Calu3 (cell line): Measurements from ENCODE around the gene GBX1. TPM values are rescaled to one million over a fixed set of nuclear protein-coding genes. Genes with fewer than 3 reads are reported as not detected.

Experiments used
- BruUV-seq: library from RNA; stranded (reverse); fragments of 400-500 nt; replicated peaks from 2 replicates; lab custom pipeline; 2021; lab: Mats Ljungman, UMichigan
- CTCF ChIA-PET: fragments of 300-600 bp; sonication (Branson Sonifier 250); formaldehyde crosslinking; loops from one replicate; lab custom pipeline; 2022; ENCODE audit warnings: antibody characterized with exemption; lab: Charles Lee
- DNase-seq: peaks from one replicate; pipeline ENCODE4 v3.0.0; 2022
- H3K27ac Mint-ChIP-seq: one replicate; pipeline ENCODE4 v1.8.0; 2022; ENCODE audit warnings: mixed read lengths; ENCODE audit not compliant: unreplicated experiment
- H3K27me3 Mint-ChIP-seq: one replicate; pipeline ENCODE4 v1.8.0; 2022; ENCODE audit warnings: mixed read lengths; ENCODE audit not compliant: unreplicated experiment
- H3K36me3 Mint-ChIP-seq: one replicate; pipeline ENCODE4 v1.8.0; 2022; ENCODE audit warnings: mild to moderate bottlenecking, moderate library complexity, mixed read lengths; ENCODE audit not compliant: insufficient read depth, unreplicated experiment
- H3K4me1 Mint-ChIP-seq: one replicate; pipeline ENCODE4 v1.8.0; 2022; ENCODE audit warnings: mild to moderate bottlenecking, low read depth, mixed read lengths; ENCODE audit not compliant: unreplicated experiment
- H3K4me3 Mint-ChIP-seq: one replicate; pipeline ENCODE4 v1.8.0; 2022; ENCODE audit warnings: mild to moderate bottlenecking, low read depth, moderate library complexity, mixed read lengths; ENCODE audit not compliant: unreplicated experiment
- H3K9me3 Mint-ChIP-seq: one replicate; pipeline ENCODE4 v1.8.0; 2022; ENCODE audit warnings: low read depth, mixed read lengths; ENCODE audit not compliant: unreplicated experiment
- intact Hi-C: fragments of 100-400 bp; cut with micrococcal nuclease; formaldehyde crosslinking; loops from one replicate; pipeline ENCODE4 v1.10.0; 2022; ENCODE audit not compliant: unreplicated experiment
- total RNA-seq: library from RNA; stranded (reverse); gene quantifications from 2 replicates; pipeline ENCODE4 v1.2.3, GENCODE V29; 2022
- TF ChIP-seq, protein P1 (sequence below): fragments of 200-600 bp; IDR thresholded peaks from one replicate; pipeline ENCODE4 v1.8.0; 2022; ENCODE audit warnings: antibody characterized with exemption; ENCODE audit not compliant: unreplicated experiment

GBX1 gene
- total RNA-seq, 1 experiment from 2014 or later, result not detected

DNA sequence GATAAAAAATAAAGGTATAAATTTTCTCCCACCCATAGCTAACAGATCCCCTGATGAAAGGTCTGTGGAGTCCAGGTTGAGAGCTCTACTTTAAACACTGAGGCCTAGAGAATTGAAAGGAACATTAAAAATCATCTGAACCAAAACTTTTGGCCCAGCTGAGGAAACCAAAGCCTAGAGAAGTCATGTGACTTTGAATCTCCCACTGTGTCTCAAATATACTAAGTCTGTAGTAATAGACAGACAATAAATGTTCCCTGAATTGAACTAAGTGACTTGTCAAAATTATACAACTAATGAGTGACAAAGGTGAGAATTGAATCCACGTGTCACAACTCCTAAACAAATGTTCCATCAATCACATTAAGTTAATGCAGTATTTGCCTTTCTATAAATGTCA, 5.7 kb downstream of the GBX1 start:
- BruUV-seq, result no TSS peak
- H3K4me1 Mint-ChIP-seq, result peaks cover 6% of the 10 kb centered on the region
- DNase-seq, result no peak
- H3K36me3 Mint-ChIP-seq, result no peaks in the 10 kb centered on the region
- no peak overlapping the region for H3K27ac Mint-ChIP-seq
- intact Hi-C loops, result no loop called here
- CTCF ChIA-PET, result no interaction called here
- TF ChIP-seq, protein P1, sequence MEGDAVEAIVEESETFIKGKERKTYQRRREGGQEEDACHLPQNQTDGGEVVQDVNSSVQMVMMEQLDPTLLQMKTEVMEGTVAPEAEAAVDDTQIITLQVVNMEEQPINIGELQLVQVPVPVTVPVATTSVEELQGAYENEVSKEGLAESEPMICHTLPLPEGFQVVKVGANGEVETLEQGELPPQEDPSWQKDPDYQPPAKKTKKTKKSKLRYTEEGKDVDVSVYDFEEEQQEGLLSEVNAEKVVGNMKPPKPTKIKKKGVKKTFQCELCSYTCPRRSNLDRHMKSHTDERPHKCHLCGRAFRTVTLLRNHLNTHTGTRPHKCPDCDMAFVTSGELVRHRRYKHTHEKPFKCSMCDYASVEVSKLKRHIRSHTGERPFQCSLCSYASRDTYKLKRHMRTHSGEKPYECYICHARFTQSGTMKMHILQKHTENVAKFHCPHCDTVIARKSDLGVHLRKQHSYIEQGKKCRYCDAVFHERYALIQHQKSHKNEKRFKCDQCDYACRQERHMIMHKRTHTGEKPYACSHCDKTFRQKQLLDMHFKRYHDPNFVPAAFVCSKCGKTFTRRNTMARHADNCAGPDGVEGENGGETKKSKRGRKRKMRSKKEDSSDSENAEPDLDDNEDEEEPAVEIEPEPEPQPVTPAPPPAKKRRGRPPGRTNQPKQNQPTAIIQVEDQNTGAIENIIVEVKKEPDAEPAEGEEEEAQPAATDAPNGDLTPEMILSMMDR, result no peak
- H3K4me3 Mint-ChIP-seq, result no peak overlapping the region
- no peaks in the 10 kb centered on the region for H3K27me3 Mint-ChIP-seq
- no peaks in the 10 kb centered on the region for H3K9me3 Mint-ChIP-seq

DNA sequence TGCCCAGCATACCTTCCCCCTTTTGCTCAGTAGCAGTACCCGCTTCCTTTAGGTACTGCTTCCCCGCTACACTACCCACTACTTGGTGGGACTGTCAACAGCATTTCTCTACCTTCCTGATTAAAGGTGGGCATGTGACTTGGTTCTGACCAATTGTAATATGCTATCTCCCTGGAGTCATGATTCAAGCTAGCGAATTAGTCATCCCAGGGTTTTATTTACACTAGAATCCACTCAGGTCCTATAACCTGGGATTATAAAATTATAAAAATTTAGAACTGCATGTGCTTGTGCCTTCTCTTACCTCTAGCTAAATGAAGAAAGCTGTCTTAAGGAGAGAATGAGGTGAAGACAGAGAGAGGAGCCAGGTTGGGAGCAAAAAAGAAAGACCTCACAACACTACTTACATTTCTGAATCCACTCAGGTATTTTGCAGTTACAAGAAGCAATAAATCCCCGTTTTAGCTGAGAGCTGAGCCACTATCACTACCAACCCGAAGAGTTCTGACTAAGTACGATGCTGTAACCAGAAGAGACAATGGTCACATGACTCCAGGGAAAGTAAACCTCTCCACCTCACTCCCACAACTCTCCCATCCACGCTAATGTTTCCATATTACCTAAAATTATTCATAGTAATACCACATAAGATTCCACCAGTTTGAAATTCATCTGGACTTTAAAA, 9.7 kb downstream of the GBX1 start:
- intact Hi-C loops, result no loop called here
- Mint-ChIP-seq H3K9me3 (no peaks in the 10 kb centered on the region), H3K4me3 (no peak overlapping the region), H3K27me3 (peaks cover 16% of the 10 kb centered on the region), H3K36me3 (no peaks in the 10 kb centered on the region), H3K4me1 (peaks cover 6% of the 10 kb centered on the region), H3K27ac (no peak overlapping the region)
- CTCF ChIA-PET, result interaction anchor here (1.0 to 1.5 kb wide), 2 partner anchors 8 to 34 kb away, joined by 4 to 5 read pairs; no protein-coding TSS in a partner anchor
- DNase-seq, result no peak
- TF ChIP-seq, protein P1, result no peak
- BruUV-seq, result no TSS peak

DNA sequence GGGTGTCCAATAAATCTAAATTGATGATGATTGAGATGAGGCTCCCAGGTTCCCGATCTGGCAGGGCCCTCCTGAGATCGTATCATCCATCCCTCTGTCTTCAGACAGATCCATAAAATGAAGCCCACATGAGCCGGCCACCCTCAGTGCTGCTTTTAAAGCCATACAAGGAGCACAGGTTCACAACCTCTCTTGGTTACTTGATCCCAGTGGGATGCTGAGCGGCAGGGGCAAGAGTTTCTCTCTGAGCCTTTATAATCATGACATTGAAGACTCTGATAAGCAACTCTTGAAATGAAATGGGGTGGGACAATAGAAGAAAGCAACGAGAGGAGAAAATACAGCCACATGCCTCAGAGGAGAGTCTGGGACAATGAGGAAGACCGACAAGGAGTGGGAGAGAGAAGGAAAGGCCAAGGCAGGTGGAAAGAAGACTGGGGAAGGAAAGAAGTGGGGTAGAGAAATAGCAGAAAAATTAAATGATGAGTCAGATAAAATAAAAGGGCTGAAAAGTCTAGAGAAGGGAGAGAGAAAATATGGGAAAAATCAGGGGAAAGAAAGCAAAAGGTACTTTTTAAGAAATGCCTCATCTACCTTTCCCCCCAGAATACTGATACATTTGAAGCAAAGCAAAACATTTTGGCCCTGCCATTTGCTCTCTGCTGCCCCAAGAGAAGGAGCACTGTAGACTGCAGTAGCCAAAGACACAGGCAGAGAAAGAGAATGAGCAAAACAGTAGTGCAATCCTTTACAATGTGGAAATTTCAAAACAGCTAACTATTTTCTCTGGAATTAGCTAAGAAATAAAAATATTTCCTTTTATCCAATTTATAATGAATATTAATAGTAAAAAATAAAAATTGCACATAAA, 14.6 kb downstream of the GBX1 start:
- Mint-ChIP-seq H3K9me3 (no peaks in the 10 kb centered on the region), H3K4me1 (peaks cover 6% of the 10 kb centered on the region), H3K27me3 (peaks cover 16% of the 10 kb centered on the region), H3K27ac (no peak overlapping the region), H3K36me3 (no peaks in the 10 kb centered on the region), H3K4me3 (no peak overlapping the region)
- TF ChIP-seq, protein P1, result no peak
- intact Hi-C loops, result no loop called here
- DNase-seq, result no peak
- no TSS peak for BruUV-seq
- CTCF ChIA-PET, result no interaction called here

DNA sequence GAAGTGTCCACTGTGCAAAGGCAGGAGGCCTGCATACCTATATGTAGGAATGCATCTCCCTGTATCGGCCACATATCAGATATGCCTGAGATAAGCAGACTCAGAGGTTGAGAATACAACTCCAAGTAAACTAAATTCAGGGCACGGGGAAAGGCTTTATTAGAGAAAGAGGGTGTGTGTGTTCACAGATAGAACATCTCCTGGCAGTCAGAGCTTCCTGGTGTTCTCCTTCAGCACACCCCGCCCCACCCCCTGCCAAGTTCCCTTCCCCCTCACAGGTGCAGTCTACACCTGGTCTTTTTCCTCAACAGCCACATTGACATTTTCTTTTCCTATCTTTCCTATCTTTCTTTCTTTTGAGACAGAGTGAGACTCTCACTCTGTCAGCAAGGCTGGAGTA, 17.1 kb downstream of the GBX1 start:
- no peak overlapping the region for H3K27ac Mint-ChIP-seq
- DNase-seq, result no peak
- H3K36me3 Mint-ChIP-seq, result no peaks in the 10 kb centered on the region
- intact Hi-C loops, result no loop called here
- no peaks in the 10 kb centered on the region for H3K4me1 Mint-ChIP-seq
- H3K4me3 Mint-ChIP-seq, result no peak overlapping the region
- no TSS peak for BruUV-seq
- peaks cover 8% of the 10 kb centered on the region for H3K27me3 Mint-ChIP-seq
- TF ChIP-seq, protein P1, result no peak
- CTCF ChIA-PET, result no interaction called here
- H3K9me3 Mint-ChIP-seq, result no peaks in the 10 kb centered on the region
